SK-N-SH treated with all-trans-retinoic acid at 6 μM for 48 hours (cell line): ENCODE measurements around the gene MAP7D2.

Experiments
- ATAC-seq: fragments of 200-7000 bp; cut with Tn5 transposase; 3 replicates; pipeline ENCODE4 v1.9.1; 2020; ENCODE audit warnings: mild to moderate bottlenecking, moderate library complexity
- ARNTL ChIP-seq: fragments of 450-650 bp; formaldehyde crosslinking; IDR thresholded peaks from 2 replicates; pipeline ENCODE4 v1.5.0; 2020; ENCODE audit warnings: low read depth, mild to moderate bottlenecking, moderate library complexity, borderline replicate concordance
- BACH2 ChIP-seq: fragments of 250-450 bp; sonication (Bioruptor Pico); IDR thresholded peaks from 2 replicates; pipeline ENCODE4 v1.9.0; 2021; ENCODE audit warnings: mild to moderate bottlenecking, borderline replicate concordance
- CREB5 ChIP-seq: fragments of 250-450 bp; sonication (Bioruptor Pico); IDR thresholded peaks from 2 replicates; pipeline ENCODE4 v1.5.1; 2020; ENCODE audit warnings: low read depth, mild to moderate bottlenecking, moderate library complexity
- CSDC2 ChIP-seq: fragments of 250-450 bp; sonication (Bioruptor Pico); IDR thresholded peaks from 2 replicates; pipeline ENCODE4 v1.5.0; 2020; ENCODE audit warnings: mild to moderate bottlenecking, moderate library complexity
- CSRNP3 ChIP-seq: fragments of 250-450 bp; sonication (Bioruptor Pico); IDR thresholded peaks from 2 replicates; pipeline ENCODE4 v1.5.1; 2021; ENCODE audit warnings: mild to moderate bottlenecking, moderate library complexity
- ESRRG ChIP-seq: fragments of 250-450 bp; sonication (Bioruptor Pico); IDR thresholded peaks from 2 replicates; pipeline ENCODE4 v1.6.1; 2021; ENCODE audit warnings: mild to moderate bottlenecking
- ISL1 ChIP-seq: fragments of 250-450 bp; sonication (Bioruptor Pico); IDR thresholded peaks from 2 replicates; pipeline ENCODE4 v2.1.2; 2022; ENCODE audit warnings: mild to moderate bottlenecking, moderate library complexity
- OSR1 ChIP-seq: fragments of 250-450 bp; sonication (Bioruptor Pico); IDR thresholded peaks from 2 replicates; pipeline ENCODE4 v1.8.0; 2022; ENCODE audit warnings: moderate library complexity, mild to moderate bottlenecking, inconsistent platforms
- PATZ1 ChIP-seq: fragments of 250-450 bp; sonication (Bioruptor Pico); IDR thresholded peaks from 2 replicates; pipeline ENCODE4 v1.8.0; 2020; ENCODE audit warnings: mild to moderate bottlenecking, moderate library complexity, borderline replicate concordance
- POU6F1 ChIP-seq: fragments of 250-450 bp; sonication (Bioruptor Pico); IDR thresholded peaks from 2 replicates; pipeline ENCODE4 v1.8.0; 2021; ENCODE audit warnings: low read depth, mild to moderate bottlenecking, moderate library complexity, borderline replicate concordance
- RARB ChIP-seq: fragments of 250-450 bp; sonication (Bioruptor Pico); IDR thresholded peaks from 2 replicates; pipeline ENCODE4 v1.8.0; 2021; ENCODE audit warnings: mild to moderate bottlenecking, moderate library complexity
- SNAI2 ChIP-seq: fragments of 250-450 bp; sonication (Bioruptor Pico); IDR thresholded peaks from 2 replicates; pipeline ENCODE4 v1.5.0; 2020; ENCODE audit warnings: mild to moderate bottlenecking, moderate library complexity
- TCF4 ChIP-seq: fragments of 250-450 bp; sonication (Bioruptor Pico); IDR thresholded peaks from 2 replicates; pipeline ENCODE4 v1.8.0; 2021; ENCODE audit warnings: mild to moderate bottlenecking, moderate library complexity, borderline replicate concordance
- TOX ChIP-seq: fragments of 250-450 bp; sonication (Bioruptor Pico); IDR thresholded peaks from 2 replicates; pipeline ENCODE4 v1.8.0; 2021; ENCODE audit warnings: mild to moderate bottlenecking, moderate library complexity, borderline replicate concordance
- TSHZ2 ChIP-seq: fragments of 250-450 bp; sonication (Bioruptor Pico); IDR thresholded peaks from 2 replicates; pipeline ENCODE4 v1.5.0; 2020; ENCODE audit warnings: mild to moderate bottlenecking, moderate library complexity
- ZC3H10 ChIP-seq: fragments of 250-450 bp; sonication (Bioruptor Pico); IDR thresholded peaks from 2 replicates; pipeline ENCODE4 v1.5.1; 2021; ENCODE audit warnings: mild to moderate bottlenecking, moderate library complexity
- ZFP3 ChIP-seq: fragments of 250-450 bp; sonication (Bioruptor Pico); IDR thresholded peaks from 2 replicates; pipeline ENCODE4 v1.5.0; 2020; ENCODE audit warnings: mild to moderate bottlenecking, moderate library complexity
- ZFP30 ChIP-seq: fragments of 450-650 bp; formaldehyde crosslinking; IDR thresholded peaks from 2 replicates; pipeline ENCODE4 v1.5.0; 2022; ENCODE audit warnings: mild to moderate bottlenecking, moderate library complexity
- ZNF565 ChIP-seq: fragments of 450-650 bp; formaldehyde crosslinking; conservative IDR thresholded peaks from 2 replicates; pipeline ENCODE4 v1.5.0; 2020; ENCODE audit warnings: low read depth, mild to moderate bottlenecking, moderate library complexity
- ZNF8 ChIP-seq: fragments of 450-650 bp; formaldehyde crosslinking; IDR thresholded peaks from 2 replicates; pipeline ENCODE4 v1.5.0; 2020; ENCODE audit warnings: mild to moderate bottlenecking, moderate library complexity

MAP7D2 gene

GRCh38 chrX:20032201-20032600, 84.5 kb downstream of the MAP7D2 start:
- no peak for ATAC-seq
- TF ChIP-seq TOX (CRISPR knock-in tag) = no peak

- peak; percentile 50 for ATAC-seq
- TF ChIP-seq PATZ1 (CRISPR knock-in tag) = no peak
- no peak for TF ChIP-seq ZNF565 (CRISPR knock-in tag)
- no peak for TF ChIP-seq CREB5 (CRISPR knock-in tag)
- no peak for TF ChIP-seq ZFP3 (CRISPR knock-in tag)
These were observed 87.0 kb downstream of the MAP7D2 start for GRCh38 chrX:20029728-20030127.

GRCh38 chrX:20028588-20028987, 88.1 kb downstream of the MAP7D2 start:
- no peak for TF ChIP-seq ARNTL (CRISPR knock-in tag)
- no peak for TF ChIP-seq CREB5 (CRISPR knock-in tag)
- TF ChIP-seq ZNF565 (CRISPR knock-in tag) = no peak
- ATAC-seq = no peak

GRCh38 chrX:20026278-20026677, 90.4 kb downstream of the MAP7D2 start:
- TF ChIP-seq ZFP30 (CRISPR knock-in tag) = no peak
- TF ChIP-seq SNAI2 (CRISPR knock-in tag) = no peak
- no peak for TF ChIP-seq ZNF8 (CRISPR knock-in tag)
- no peak for TF ChIP-seq PATZ1 (CRISPR knock-in tag)
- TF ChIP-seq CREB5 (CRISPR knock-in tag) = no peak
- TF ChIP-seq CSDC2 (CRISPR knock-in tag) = no peak
- TF ChIP-seq TCF4 = no peak
- TF ChIP-seq OSR1 (CRISPR knock-in tag) = no peak
- no peak for TF ChIP-seq CSRNP3
- no peak for TF ChIP-seq ISL1 (CRISPR knock-in tag)
- no peak for TF ChIP-seq RARB (CRISPR knock-in tag)
- no peak for TF ChIP-seq TSHZ2 (CRISPR knock-in tag)
- TF ChIP-seq ARNTL (CRISPR knock-in tag) = no peak
- no peak for TF ChIP-seq ZFP3 (CRISPR knock-in tag)
- no peak for TF ChIP-seq BACH2 (CRISPR knock-in tag)
- TF ChIP-seq POU6F1 (CRISPR knock-in tag) = no peak
- TF ChIP-seq TOX (CRISPR knock-in tag) = no peak
- no peak for TF ChIP-seq ESRRG (CRISPR knock-in tag)
- no peak for TF ChIP-seq ZC3H10 (CRISPR knock-in tag)
- TF ChIP-seq, all 23 proteins: peak for 0
- ATAC-seq = peak; percentile 69
